A549 (cell line): ENCODE results near the gene TMEM120A.

Experiments used
- CEBPB ChIP-seq, 2 experiments: fragments of >200 bp in 1 of 2; sonication (Bioruptor Twin) in 1 of 2; formaldehyde crosslinking in 1 of 2; IDR thresholded peaks; 2 replicates each; pipeline ENCODE4 v1.6.1; 2012 to 2016
- CTCF ChIP-seq: fragments of >200 bp; sonication (Bioruptor Twin); formaldehyde crosslinking; IDR thresholded peaks from 3 replicates; pipeline ENCODE4 v1.5.1; 2016
- ELK1 ChIP-seq: fragments of 150-350 bp; IDR thresholded peaks from 2 replicates; pipeline ENCODE4 v1.6.1; 2014; ENCODE audit warnings: low read depth, mild to moderate bottlenecking, low read length
- HMGXB4 ChIP-seq: fragments of 250-450 bp; sonication (Bioruptor Pico); IDR thresholded peaks from 2 replicates; pipeline ENCODE4 v1.5.0; 2021; ENCODE audit warnings: mild to moderate bottlenecking, moderate library complexity, borderline replicate concordance
- KDM1A ChIP-seq: fragments of 200-600 bp; sonication (generic); IDR thresholded peaks from 2 replicates; pipeline ENCODE4 v1.6.1; 2016; ENCODE audit warnings: low read depth, mild to moderate bottlenecking
- PHF8 ChIP-seq: fragments of 200-600 bp; sonication (generic); IDR thresholded peaks from 2 replicates; pipeline ENCODE4 v1.6.1; 2016; ENCODE audit warnings: low read depth, mild to moderate bottlenecking, antibody characterized with exemption, moderate library complexity, borderline replicate concordance
- POLR2A ChIP-seq: IDR thresholded peaks from 2 replicates; pipeline ENCODE4 v1.6.1; 2012; ENCODE audit warnings: mild to moderate bottlenecking, low read length
- REST ChIP-seq: fragments of 200-600 bp; sonication (generic); IDR thresholded peaks from 2 replicates; pipeline ENCODE4 v1.6.1; 2016; ENCODE audit warnings: antibody characterized with exemption, mild to moderate bottlenecking, moderate library complexity
- SMC3 ChIP-seq: fragments of >200 bp; sonication (Bioruptor Twin); formaldehyde crosslinking; IDR thresholded peaks from 3 replicates; pipeline ENCODE4 v1.6.1; 2018; ENCODE audit warnings: inconsistent platforms
- USF2 ChIP-seq: fragments of 450-650 bp; IDR thresholded peaks from 2 replicates; pipeline ENCODE4 v1.6.1; 2014; ENCODE audit warnings: antibody characterized with exemption

- no peak for TF ChIP-seq CEBPB (IDR thresholded peaks at IDR 0.05)
- TF ChIP-seq USF2 = no peak
- no peak for TF ChIP-seq REST
- no peak for TF ChIP-seq CTCF
- TF ChIP-seq SMC3 = 0 out of 3 replicates have a peak, but pooled peaks have one; percentile 13
- no peak for TF ChIP-seq POLR2A
- TF ChIP-seq PHF8 = no peak
- no peak for TF ChIP-seq ELK1
- no peak for TF ChIP-seq KDM1A
- TF ChIP-seq HMGXB4 = no peak
These were observed 557 bp downstream of the TMEM120A start for GRCh38 chr7:75993689-75994387.
